ENCODE results near the gene IL17RC.
"Not testable (repeated sequence)": the region's sequence is repeated elsewhere in the genome, so short reads cannot be mapped to it uniquely, and the experiment has no call there.

IL17RC gene, protein sequence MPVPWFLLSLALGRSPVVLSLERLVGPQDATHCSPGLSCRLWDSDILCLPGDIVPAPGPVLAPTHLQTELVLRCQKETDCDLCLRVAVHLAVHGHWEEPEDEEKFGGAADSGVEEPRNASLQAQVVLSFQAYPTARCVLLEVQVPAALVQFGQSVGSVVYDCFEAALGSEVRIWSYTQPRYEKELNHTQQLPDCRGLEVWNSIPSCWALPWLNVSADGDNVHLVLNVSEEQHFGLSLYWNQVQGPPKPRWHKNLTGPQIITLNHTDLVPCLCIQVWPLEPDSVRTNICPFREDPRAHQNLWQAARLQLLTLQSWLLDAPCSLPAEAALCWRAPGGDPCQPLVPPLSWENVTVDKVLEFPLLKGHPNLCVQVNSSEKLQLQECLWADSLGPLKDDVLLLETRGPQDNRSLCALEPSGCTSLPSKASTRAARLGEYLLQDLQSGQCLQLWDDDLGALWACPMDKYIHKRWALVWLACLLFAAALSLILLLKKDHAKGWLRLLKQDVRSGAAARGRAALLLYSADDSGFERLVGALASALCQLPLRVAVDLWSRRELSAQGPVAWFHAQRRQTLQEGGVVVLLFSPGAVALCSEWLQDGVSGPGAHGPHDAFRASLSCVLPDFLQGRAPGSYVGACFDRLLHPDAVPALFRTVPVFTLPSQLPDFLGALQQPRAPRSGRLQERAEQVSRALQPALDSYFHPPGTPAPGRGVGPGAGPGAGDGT

DNA sequence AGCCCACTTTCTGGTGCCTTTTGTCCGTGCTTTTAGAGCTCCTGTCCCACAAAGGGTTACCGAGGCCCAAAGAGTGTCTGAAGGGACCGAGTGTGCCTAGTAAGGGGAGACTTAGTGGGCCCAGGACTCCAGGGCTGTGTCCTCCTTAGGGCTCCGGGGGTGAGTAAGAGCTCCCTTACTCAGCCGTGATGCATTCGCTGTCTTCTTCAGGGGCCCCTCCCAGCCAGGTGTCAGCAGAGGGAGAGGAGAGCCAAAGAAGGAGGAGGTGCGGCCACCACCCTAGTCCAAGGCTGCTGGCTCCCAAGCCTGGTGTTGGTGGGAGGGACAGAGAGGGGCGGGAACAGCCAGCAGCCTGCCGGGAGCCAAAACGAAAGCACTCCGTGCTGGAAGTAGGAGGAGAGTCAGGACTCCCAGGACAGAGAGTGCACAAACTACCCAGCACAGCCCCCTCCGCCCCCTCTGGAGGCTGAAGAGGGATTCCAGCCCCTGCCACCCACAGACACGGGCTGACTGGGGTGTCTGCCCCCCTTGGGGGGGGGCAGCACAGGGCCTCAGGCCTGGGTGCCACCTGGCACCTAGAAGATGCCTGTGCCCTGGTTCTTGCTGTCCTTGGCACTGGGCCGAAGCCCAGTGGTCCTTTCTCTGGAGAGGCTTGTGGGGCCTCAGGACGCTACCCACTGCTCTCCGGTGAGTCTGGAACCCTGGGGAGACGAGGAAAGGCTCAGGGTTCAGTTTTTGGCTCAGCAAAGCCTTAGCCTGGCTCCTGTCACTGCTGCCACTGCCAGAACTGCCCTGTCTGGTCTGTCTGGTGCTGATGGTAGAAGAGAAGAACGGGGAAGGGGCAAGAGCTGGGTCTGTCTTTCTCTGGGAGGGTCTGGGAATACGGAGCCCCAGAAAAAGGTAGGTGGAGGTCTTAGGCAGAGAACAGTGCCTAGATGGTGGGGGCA lies at the start of gene IL17RC:
TSS of gene IL17RC (plus strand) at position 365 of the 947 bp plus-strand sequence. CDS start at position 583, 218 bp downstream.
- DNase-seq (ENCODE audit: low read depth) = no peak

DNA sequence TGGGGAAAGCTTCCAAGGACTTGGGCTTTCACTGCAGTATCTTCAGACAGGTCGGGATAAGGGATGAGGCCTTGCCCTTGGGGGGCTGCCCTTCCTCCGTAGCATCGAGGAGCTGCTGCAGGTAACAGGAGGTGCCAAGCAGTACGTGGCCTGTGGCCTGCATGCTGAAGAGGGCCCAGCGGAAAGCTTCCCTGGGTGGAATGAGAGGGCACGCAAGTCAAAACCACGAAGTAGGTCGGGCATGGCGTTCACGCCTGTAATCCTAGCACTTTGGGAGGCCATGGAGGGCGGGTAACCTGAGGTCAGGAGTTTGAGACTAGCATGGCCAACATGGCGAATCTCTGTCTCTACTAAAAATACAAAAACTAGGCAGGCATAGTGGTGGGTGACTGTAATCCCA lies 49.8 kb upstream of the IL17RC start:
- DNase-seq (ENCODE audit: low read depth) = no peak

DNA sequence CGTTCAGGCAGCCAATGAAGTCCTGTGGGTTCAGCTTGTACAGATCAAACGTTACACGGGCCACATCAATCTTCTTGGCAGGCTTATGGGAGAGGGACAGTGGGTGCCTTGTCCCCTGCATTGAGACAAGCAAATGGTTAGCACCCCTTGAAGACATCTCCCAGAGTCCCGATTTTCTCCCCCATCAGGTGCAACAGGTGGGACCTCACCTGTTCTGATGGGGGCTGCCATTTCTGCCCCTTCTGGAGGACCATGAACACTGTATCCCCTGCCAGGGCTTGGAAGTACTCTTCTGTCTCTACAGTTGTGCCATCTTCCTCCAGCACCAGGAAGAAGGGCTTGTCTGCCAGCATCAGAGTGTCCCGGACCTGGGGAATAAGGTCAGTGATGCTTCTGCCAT lies 46.9 kb upstream of the IL17RC start:
- DNase-seq (ENCODE audit: low read depth) = no peak

DNA sequence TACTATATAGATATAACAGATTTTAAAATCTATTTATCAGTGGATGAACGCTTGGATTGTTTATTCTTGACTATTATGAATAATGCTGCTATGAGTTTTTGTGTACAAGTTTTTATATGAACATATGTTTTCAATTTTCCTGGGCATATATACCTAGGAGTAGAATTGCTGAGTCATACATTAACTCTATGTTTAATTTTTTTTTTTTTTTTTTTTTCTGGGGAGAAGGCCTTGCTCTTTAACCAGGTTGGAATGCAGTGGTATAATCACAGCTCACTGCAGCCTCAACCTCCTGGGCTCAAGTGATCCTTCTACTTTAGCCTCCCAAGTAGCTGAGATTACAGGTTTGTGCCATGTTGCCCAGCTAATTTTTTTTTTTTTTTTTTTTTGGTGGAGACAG lies 45.9 kb upstream of the IL17RC start:
- DNase-seq (ENCODE audit: low read depth) = no peak

DNA sequence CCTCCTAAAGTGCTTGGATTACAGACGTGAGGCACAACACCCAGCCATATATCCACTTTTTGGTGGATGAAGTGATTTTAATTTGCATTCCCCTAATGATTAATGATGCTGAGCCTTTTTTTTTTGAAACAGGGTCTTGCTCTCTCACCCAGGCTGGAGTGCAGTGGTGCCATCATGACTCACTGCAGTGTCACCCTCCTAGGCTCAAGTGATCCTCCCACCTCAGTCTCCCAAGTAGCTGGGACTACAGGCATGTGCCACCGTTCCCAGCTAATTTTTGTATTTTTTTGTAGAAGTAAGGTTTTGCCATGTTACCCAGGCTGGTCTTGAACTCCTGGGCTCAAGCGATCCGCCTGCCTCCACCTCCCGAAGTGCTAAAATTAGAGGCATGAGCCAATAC lies 44.8 kb upstream of the IL17RC start:
- DNase-seq (ENCODE audit: low read depth) = not testable (repeated sequence)

DNA sequence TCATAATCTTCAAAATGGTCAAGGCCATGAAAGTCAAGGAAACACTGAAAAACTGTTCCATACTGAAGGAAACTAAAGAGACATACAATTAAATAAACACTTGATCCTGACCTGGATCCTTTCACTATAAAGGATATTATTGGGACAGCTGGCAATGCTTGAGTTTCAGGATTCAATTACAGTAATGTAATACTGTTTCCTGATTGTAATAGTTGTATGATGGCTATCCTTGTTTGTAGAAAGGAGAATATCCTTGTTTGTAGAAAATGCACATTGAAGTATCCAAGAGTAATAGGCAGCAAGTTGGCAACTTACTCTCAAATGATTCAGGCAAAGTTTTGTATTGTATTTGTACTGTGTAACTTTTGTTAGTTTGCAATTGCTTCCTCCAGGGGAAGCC lies 41.5 kb upstream of the IL17RC start:
- no peak for DNase-seq (ENCODE audit: low read depth)

DNA sequence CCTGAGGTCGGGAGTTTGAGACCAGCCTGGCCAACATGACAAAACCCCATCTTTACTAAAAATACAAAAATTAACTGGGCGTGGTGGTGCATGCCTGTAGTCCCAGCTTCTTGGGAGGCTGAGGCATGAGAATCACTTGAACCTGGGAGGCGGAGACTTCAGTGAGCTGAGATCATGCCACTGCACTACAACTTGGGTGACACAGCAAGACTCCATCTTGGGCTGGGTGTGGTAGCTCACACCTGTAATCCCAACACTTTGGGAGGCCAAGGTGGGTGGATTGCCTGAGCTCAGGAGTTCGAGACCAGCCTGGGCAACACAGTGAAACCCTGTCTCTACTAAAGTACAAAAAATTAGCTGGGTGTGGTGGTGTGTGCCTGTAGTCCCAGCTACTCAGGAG lies 40.6 kb upstream of the IL17RC start:
- DNase-seq (ENCODE audit: low read depth) = not testable (repeated sequence)

DNA sequence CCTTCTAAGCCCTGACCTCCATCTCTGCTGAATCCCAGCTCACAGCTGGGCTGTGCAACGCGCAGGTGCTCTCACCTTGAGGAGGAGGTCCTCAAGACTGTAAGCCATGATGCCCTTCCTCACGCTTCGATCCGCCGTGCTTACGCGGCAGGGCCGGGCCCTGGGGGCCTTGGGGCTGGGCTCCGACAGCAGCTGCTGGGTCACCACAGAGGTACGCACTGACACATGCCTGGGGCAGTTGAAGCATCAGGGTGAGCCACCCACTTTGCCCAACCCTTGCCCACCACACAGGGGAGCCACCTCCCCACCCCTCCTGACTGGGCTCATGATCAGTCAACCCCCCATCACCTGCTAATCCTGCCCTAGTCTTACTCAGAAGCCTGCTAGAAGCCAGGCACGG lies 39.9 kb upstream of the IL17RC start:
- DNase-seq (ENCODE audit: low read depth) = no peak

DNA sequence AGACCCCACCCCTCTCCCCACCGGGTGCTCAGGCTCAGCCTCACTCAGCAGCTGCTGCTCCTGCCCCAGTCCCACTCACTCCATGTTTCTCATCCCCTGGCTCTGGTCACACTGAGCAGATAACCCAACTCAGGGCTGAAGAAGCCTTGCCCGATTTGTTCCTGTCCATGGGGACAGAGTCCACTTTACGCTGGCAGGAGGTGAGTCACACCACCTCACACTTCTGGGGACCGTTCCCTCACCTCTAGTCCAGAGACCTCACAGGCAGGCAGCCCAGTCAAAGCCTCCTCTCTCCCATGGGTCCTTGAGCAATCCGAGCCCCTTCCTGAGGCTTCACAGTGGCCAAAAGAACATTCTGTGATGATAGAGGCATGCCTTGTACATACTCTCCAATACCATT lies 38.2 kb upstream of the IL17RC start:
- no peak for DNase-seq (ENCODE audit: low read depth)

DNA sequence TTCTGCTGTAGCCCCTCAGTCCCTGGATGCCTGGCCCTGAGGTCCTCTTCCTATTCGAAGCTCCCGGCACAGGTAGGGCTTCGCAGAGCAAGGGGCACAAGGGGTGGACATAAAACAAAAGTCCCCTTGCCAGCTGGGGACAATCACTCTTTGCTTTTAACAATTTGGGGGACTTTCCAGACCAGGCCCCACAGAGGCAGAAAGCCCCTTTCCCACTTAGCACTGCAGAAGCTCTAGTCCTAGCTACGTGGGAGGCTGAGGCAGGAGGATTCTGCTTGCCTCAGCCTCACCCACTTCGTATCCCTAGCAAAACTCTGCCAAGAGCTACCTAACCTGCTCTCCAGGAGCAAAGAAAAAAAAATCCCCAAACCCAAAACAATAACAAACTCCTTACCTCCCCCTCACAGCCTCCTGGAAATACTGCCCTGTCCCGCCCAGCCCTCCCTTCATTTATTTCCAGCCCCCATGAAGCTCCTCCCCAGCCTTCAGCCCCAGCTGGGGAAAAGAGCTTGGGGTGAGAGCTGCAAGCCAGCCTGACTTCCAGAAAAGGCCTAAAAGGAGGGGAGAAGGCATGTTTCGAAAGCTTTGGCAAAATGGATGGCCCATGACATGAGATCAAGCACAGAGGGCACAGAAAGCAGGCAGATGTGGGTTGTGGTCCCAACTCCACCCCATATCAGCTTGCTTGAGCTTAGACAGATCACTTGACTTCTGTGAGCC lies 36.9 kb upstream of the IL17RC start, which contains the start of gene CIDEC:
TSS of gene CIDEC (minus strand) at position 424 of the 720 bp plus-strand sequence. CDS start 1,767 bp downstream, outside the sequence.
- no peak for DNase-seq (ENCODE audit: low read depth)

DNA sequence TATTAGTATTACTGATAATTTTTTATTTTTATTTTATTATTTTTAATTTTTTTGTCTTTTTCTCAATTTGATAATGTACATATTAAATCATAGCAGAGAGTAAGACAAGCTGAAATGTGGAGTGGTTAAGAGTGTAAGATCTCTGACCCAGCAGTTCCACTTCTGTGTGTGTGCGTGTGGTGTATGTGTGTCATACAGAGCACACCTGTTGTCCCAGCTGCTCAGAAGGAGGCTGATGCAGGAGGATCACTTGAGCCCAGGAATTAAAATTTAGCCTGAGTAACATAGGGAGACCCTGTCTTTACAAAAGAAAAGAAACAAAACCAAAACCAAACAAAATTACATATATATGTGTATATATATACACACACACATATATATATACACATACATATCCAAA lies 35.5 kb upstream of the IL17RC start:
- no peak for DNase-seq (ENCODE audit: low read depth)

DNA sequence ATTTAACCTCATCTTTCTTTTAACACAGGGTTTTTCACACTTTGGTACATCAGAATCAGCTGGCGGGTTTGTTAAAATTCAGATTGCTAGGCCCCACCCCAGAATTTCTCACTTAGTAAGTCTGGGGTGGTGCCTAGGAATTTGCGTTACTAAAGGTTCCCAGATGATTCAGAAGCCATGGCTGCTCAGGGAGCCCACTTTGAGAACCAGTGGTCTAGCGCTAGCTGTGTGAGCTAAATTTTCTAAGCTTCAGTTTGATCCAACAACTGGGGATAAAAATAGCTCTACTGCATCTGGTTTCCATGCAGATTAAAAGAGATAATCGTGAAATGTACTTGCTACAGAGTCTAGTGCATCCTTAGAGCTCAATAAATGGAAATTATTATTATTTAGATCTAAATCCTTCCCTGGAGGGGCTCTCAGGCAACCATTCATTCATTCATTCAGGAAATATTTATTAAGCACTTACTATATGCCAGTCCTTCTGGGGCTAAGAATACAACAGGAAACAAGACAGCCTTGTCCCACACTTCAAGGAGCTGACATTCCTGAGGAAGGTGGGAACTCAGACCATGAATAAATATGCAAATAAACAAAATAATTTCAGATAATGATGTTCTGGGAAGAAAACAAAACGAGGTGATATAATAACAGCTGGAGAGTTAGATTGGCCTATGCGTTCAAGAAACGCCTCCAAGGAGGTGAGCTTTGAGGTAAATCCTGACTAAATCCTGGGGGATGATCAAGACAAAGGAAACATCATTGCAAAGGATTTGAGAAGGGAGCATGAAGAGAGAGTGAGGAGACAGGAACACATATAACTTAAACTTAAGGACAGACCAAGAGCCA lies 33.0 kb upstream of the IL17RC start:
- DNase-seq (ENCODE audit: low read depth) = no peak

DNA sequence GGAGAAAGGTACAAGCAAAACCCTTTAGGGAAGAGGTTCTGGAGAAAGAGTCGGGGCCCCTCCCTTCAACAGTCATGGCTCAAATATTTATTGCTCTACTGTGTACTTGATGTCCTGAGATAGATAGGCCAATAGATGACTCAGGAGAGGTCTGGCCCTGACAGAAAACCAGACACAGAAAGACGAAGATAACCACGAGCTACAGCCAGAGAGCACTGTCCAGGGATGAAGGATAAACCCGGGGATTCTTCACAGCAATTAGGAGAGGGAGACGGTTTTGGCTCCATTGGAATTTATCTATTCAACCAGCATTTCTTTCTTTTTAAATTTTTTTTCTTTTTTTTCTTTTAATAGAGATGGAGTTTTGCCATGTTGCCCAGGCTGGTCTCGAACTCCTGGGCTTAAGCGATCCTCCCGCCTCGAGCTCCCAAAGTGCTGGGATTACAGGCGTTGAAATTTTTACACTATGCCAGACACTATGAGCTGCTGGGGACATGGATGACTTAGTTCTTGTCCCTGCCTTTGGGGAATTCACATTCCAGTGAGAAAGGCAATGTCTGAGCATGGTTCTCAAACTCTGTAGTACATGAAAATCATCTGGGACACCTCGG lies 32.2 kb upstream of the IL17RC start:
- no peak for DNase-seq (ENCODE audit: low read depth)

DNA sequence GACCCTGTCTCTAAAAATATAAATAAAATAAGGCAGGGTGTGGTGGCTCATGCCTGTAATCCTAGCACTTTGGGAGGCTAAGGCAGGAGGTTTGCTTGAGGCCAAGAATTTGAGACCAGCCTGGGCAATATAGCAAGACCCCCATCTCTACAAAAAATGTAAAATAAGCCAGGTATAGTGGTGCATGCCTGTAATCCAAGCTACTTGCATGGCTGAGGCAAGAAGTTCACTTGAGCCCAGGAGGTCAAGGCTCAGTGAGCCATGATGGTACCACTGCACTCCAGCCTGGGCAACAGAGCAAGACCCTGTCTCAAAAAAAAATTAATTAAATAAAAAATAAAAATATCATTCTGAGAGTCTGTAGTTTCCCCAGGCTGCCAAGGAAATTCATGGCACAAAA lies 30.6 kb upstream of the IL17RC start:
- no peak for DNase-seq (ENCODE audit: low read depth)

DNA sequence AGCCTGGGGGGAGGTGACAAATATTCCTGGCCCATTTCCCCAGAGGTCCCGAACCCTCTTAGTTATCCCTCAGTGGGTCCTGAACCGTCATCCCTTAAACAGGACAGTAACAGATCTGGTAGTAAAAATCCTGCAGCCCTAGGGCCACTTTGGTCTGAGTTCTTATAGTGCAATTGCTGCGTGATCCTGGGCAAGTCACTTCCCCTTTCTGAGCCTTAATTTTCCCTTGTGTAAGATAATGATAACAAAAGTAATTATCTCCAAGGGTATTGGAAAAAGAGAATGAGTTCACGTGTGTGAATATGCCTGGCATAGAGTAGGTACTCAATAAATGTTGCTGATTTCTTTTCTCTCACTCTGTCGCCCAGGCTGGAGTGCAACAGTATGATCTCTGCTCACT lies 29.4 kb upstream of the IL17RC start:
- no peak for DNase-seq (ENCODE audit: low read depth)

DNA sequence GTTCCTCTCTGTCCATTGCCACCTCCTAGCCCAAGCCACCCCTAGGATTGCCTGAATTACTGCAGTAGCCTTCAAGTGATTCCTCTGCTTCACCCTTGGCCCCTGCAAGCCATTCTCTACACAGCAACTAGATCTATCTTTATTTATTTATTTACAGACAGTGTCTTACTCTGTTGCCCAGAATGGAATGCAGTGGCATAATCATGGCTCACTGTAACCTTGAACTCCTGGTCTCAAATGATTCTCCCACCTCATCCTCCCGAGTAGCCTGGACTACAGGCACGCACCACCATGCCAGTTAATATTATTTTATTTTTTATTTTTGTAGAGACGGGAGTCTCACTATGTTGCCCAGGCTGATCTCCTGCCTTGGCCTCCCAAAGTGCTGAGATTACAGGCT lies 28.4 kb upstream of the IL17RC start:
- no peak for DNase-seq (ENCODE audit: low read depth)

DNA sequence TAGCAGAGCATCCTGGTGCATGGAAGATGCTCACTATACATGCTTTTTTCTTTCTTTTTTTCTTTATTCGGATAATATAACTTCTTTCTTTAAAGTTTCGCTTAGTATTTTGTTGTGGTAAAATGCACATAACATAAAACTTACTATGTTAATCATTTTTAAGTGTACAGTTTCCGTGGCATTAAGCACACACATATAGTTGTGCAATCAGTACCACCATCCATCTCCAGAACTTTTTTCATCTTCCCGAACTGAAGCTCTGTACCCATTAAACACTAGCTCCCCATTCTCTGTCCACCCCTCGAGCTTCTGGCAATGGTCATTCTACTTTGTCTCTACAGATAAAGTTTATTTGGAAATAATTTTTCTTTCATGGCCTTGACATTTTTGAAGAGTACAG lies 27.5 kb upstream of the IL17RC start:
- no peak for DNase-seq (ENCODE audit: low read depth)

DNA sequence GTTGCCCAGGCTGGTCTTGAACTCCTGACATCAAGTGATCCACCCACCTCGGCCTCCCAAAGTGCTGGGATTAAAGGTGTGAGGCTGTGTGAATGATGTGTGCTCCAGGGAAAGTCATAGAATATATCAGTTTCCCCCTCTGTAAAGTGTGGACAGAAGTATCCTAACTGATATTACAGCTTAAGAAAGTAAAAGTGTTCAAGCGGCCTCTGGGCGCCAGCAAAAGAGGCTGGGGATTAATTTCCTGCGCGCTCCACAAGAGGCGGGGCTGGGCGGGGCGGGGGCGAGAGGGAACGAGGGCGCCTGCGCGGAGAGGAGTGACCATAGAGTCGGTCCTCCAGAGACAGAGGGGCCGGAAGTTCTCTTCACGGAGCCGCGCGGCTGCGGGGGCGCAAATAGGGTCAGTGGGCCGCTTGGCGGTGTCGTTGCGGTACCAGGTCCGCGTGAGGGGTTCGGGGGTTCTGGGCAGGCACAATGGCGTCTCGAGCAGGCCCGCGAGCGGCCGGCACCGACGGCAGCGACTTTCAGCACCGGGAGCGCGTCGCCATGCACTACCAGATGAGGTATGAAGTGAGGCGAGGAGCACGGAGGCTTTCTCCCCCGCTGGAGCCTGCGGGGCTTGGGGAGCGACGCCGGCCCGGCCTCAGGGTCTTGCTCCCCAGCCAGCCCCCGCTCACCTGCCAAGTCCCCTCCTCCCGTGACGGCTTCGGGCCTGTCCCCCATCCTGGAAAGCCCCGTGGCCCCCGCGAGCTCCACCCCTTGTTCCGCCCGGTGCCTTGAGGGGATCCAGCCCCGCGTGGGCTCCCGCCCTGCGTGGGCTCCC lies 26.4 kb upstream of the IL17RC start, which contains the start of gene JAGN1:
TSS of gene JAGN1 (plus strand) at position 362 of the 823 bp plus-strand sequence. CDS start at position 475, 113 bp downstream.
- DNase-seq (ENCODE audit: low read depth) = peak; percentile 90

DNA sequence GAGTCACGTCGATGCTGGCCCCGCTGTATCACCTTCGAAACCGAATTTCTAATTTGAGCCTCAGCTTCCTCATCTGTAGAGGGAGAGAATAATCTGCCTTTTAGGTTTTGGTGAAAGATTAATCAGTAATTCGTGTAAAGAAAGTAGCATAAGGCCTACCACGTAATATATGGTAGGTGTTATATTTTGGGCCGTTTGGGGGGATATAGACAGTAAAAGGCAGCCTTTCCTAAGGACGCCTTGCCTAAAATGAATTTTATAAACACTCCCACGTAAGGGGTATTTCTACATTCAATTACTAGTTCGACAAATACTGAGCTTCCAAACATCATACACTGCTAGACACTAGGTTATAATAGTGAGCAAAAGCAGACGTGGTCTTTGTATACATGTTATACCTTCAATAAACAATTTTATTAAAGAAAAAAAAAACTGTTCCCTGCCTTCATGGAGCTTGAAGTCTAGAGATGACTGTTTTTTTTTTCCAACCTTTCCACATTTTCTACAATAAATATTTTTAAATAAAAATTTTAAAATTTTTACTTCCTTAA lies 25.8 kb upstream of the IL17RC start:
- DNase-seq (ENCODE audit: low read depth) = no peak

Measured in stimulated activated CD8-positive, alpha-beta memory T cell treated with anti-CD3 and anti-CD28 coated beads, Interleukin-15, amount 100 ng/mL, for 1 hour (primary cell).